HepG2 (cell line): Measurements from ENCODE around the gene CRYZL1. TPM values are rescaled to one million over a fixed set of nuclear protein-coding genes. Genes with fewer than 3 reads are reported as not detected.

Experiments used
- DNMT3B ChIP-seq: conservative IDR thresholded peaks from 2 replicates; pipeline ENCODE4 v1.6.1; 2016; ENCODE audit warnings: missing biosample characterization, control low read depth
- DPF2 ChIP-seq: sonication (generic); formaldehyde crosslinking; IDR thresholded peaks from 2 replicates; pipeline ENCODE4 v1.4.0; 2020; ENCODE audit warnings: mild to moderate bottlenecking, low read depth, missing genetic modification reagents, borderline replicate concordance
- EEA1 ChIP-seq: sonication (generic); formaldehyde crosslinking; IDR thresholded peaks from 2 replicates; pipeline ENCODE4 v1.5.1; 2020; ENCODE audit warnings: mild to moderate bottlenecking, missing genetic modification reagents, borderline replicate concordance
- GABPA ChIP-seq, 2 experiments: IDR thresholded peaks; 2 replicates each; pipeline ENCODE4 v1.6.1; 2011 to 2016; ENCODE audit warnings: low read depth in 2 of 2, low read length in 1 of 2, missing biosample characterization in 1 of 2, missing genetic modification characterization in 1 of 2
- JARID2 ChIP-seq: sonication (generic); formaldehyde crosslinking; IDR thresholded peaks from 2 replicates; pipeline ENCODE4 v1.8.1; 2023; ENCODE audit warnings: missing genetic modification reagents, inconsistent platforms; ENCODE audit not compliant: insufficient replicate concordance
- MYC ChIP-seq: sonication (generic); formaldehyde crosslinking; IDR thresholded peaks from 2 replicates; pipeline ENCODE4 v1.9.0; 2021; ENCODE audit warnings: missing genetic modification reagents, borderline replicate concordance
- RFX1 ChIP-seq: fragments of 450-650 bp; IDR thresholded peaks from 2 replicates; pipeline ENCODE4 v1.6.1; 2017
- U2AF2 ChIP-seq: fragments of 200-400 bp; formaldehyde crosslinking; IDR thresholded peaks from 2 replicates; pipeline ENCODE4 v1.6.1; 2017; ENCODE audit warnings: low read depth, mild to moderate bottlenecking, low read length
- YEATS4 ChIP-seq: sonication (generic); formaldehyde crosslinking; IDR thresholded peaks from 2 replicates; pipeline ENCODE4 v1.4.0; 2020; ENCODE audit warnings: missing genetic modification reagents, borderline replicate concordance
- ZNF510 ChIP-seq: sonication (generic); formaldehyde crosslinking; IDR thresholded peaks from 2 replicates; pipeline ENCODE4 v1.4.0; 2020; ENCODE audit warnings: low read depth, mild to moderate bottlenecking, missing genetic modification reagents
- ZNF570 ChIP-seq: sonication (generic); formaldehyde crosslinking; IDR thresholded peaks from 2 replicates; pipeline ENCODE4 v1.4.0; 2020; ENCODE audit warnings: mild to moderate bottlenecking, missing genetic modification reagents, borderline replicate concordance
- ZNF678 ChIP-seq: sonication (generic); formaldehyde crosslinking; IDR thresholded peaks from 2 replicates; pipeline ENCODE4 v1.4.0; 2020; ENCODE audit warnings: mild to moderate bottlenecking, missing genetic modification reagents
- ZNF691 ChIP-seq: sonication (generic); formaldehyde crosslinking; IDR thresholded peaks from 2 replicates; pipeline ENCODE4 v1.4.0; 2020; ENCODE audit warnings: missing genetic modification reagents, low read depth, mild to moderate bottlenecking, borderline replicate concordance
- ZNF768 ChIP-seq: sonication (generic); formaldehyde crosslinking; IDR thresholded peaks from 2 replicates; pipeline ENCODE4 v1.4.0; 2020; ENCODE audit warnings: missing genetic modification reagents
- ZNF879 ChIP-seq: sonication (generic); formaldehyde crosslinking; IDR thresholded peaks from 2 replicates; pipeline ENCODE4 v1.8.1; 2023; ENCODE audit warnings: missing genetic modification reagents
- polyA plus RNA-seq, 8 experiments: library from polyadenylated mRNA; depleted of rRNA in 3 of 8; stranded (reverse) in 7 of 8; unstranded in 1 of 8; fragments of >200 nt; fragmentation: Illumina TruSeq in 4 of 8; extraction: Trizol in 4 of 8; gene quantifications; 2 replicates each; pipeline versions ENCODE4 v1.2.1 to v1.2.3, GENCODE V29; 2011 to 2016; ENCODE audit warnings: low read depth in 4 of 8, missing spikeins in 1 of 8, mixed read lengths in 1 of 8; ENCODE audit not compliant: insufficient read depth in 1 of 8
- total RNA-seq, 5 experiments: library from RNA; depleted of rRNA; stranded (reverse); fragments of >200 nt; fragmentation: Illumina TruSeq; extraction: Trizol; gene quantifications; 2 replicates each; pipeline ENCODE4 v1.2.3, GENCODE V29; 2016; ENCODE audit warnings: low read depth in 1 of 5
- TF ChIP-seq, protein P1 (sequence below): IDR thresholded peaks from 2 replicates; pipeline ENCODE4 v1.6.1; 2018; ENCODE audit warnings: missing genetic modification reagents, mild to moderate bottlenecking, missing compliant biosample characterization
- TF ChIP-seq, protein P2 (sequence below): sonication (generic); formaldehyde crosslinking; IDR thresholded peaks from 2 replicates; pipeline ENCODE4 v1.4.0; 2020; ENCODE audit warnings: missing genetic modification reagents, borderline replicate concordance
- TF ChIP-seq, protein P3 (sequence below): sonication (generic); formaldehyde crosslinking; conservative IDR thresholded peaks from 2 replicates; pipeline ENCODE4 v1.4.0; 2020; ENCODE audit warnings: missing genetic modification reagents
- TF ChIP-seq, protein P4 (sequence below): sonication (generic); formaldehyde crosslinking; IDR thresholded peaks from 2 replicates; pipeline ENCODE4 v1.4.0; 2020; ENCODE audit warnings: missing genetic modification reagents

The CRYZL1 gene
- total and polyA plus RNA-seq, 2 of the 13 experiments (the other 11 are each of a cell fraction or from before 2014, with no cell fraction given) = 20.3 to 27.7 TPM

DNA sequence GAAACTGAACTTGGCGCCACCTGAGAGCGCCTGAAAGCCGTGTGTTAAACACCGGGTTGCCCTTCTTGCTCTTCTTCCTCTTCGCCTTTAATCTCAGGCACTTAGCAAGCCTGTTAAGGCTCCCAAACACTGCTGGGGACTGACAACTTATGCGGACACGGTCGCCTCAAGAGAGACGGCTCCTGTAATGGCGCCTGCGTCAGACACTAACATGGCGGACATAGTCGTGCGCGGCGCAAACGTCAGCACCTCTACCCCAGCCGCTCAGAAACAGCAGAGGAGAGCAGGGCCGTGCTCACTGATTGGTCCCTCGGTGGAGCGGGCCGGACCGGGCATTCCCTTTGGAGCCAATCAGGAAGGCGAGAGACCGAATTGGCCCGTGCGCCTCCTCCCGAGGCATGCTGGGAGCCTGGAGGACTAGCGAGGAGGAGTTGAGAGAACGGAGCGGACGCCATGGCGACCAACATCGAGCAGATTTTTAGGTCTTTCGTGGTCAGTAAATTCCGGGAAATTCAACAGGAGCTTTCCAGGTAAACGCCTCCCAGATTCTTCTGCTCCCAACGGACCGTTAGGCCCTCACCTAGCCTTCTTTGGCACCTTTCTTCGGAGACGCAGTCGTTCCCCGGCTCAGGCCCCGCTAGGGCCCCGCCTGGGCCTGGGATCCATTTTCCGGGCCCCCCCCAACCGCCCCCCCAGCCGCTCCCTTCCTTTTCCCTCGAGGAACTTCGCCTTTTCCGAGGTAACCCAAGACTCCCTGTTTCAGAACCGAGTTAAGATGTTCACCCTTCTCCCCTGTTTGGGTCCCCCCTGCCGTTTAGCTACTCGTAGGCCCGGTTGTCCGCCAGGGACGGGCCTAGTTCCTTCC lies 98.7 kb downstream of the CRYZL1 start, which contains the start of gene SON (continued):
- TF ChIP-seq, protein P1, sequence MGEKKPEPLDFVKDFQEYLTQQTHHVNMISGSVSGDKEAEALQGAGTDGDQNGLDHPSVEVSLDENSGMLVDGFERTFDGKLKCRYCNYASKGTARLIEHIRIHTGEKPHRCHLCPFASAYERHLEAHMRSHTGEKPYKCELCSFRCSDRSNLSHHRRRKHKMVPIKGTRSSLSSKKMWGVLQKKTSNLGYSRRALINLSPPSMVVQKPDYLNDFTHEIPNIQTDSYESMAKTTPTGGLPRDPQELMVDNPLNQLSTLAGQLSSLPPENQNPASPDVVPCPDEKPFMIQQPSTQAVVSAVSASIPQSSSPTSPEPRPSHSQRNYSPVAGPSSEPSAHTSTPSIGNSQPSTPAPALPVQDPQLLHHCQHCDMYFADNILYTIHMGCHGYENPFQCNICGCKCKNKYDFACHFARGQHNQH (CRISPR knock-in tag) = 0 out of 2 replicates have a peak, but pooled peaks have one; percentile 22
- TF ChIP-seq EEA1 (no peak), DPF2 (CRISPR knock-in tag) (no peak), DNMT3B (CRISPR knock-in tag) (peak; percentile 80), YEATS4 (peak; percentile 94), RFX1 (0 out of 2 replicates have a peak, but pooled peaks have one; percentile 53), ZNF678 (CRISPR knock-in tag) (no peak), JARID2 (CRISPR knock-in tag) (no peak), ZNF879 (CRISPR knock-in tag) (no peak; the same call in 1 of the 2 replicates), ZNF510 (CRISPR knock-in tag) (no peak), GABPA (IDR thresholded peaks at IDR 0.05; ENCODE audit: low read depth, low read length) (no peak), GABPA (CRISPR knock-in tag; IDR thresholded peaks at IDR 0.05; ENCODE audit: low read depth) (peak; percentile 60), ZNF768 (CRISPR knock-in tag) (no peak), U2AF2 (no peak; the same call in 1 of the 2 replicates), ZNF570 (CRISPR knock-in tag) (no peak), ZNF691 (CRISPR knock-in tag) (no peak), MYC (CRISPR knock-in tag) (peak; percentile 76; the same call in 1 of the 2 replicates)
- TF ChIP-seq, protein P2, sequence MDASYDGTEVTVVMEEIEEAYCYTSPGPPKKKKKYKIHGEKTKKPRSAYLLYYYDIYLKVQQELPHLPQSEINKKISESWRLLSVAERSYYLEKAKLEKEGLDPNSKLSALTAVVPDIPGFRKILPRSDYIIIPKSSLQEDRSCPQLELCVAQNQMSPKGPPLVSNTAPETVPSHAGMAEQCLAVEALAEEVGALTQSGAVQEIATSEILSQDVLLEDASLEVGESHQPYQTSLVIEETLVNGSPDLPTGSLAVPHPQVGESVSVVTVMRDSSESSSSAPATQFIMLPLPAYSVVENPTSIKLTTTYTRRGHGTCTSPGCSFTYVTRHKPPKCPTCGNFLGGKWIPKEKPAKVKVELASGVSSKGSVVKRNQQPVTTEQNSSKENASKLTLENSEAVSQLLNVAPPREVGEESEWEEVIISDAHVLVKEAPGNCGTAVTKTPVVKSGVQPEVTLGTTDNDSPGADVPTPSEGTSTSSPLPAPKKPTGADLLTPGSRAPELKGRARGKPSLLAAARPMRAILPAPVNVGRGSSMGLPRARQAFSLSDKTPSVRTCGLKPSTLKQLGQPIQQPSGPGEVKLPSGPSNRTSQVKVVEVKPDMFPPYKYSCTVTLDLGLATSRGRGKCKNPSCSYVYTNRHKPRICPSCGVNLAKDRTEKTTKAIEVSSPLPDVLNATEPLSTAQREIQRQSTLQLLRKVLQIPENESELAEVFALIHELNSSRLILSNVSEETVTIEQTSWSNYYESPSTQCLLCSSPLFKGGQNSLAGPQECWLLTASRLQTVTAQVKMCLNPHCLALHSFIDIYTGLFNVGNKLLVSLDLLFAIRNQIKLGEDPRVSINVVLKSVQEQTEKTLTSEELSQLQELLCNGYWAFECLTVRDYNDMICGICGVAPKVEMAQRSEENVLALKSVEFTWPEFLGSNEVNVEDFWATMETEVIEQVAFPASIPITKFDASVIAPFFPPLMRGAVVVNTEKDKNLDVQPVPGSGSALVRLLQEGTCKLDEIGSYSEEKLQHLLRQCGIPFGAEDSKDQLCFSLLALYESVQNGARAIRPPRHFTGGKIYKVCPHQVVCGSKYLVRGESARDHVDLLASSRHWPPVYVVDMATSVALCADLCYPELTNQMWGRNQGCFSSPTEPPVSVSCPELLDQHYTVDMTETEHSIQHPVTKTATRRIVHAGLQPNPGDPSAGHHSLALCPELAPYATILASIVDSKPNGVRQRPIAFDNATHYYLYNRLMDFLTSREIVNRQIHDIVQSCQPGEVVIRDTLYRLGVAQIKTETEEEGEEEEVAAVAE (CRISPR knock-in tag) = peak; percentile 96
- TF ChIP-seq, protein P3, sequence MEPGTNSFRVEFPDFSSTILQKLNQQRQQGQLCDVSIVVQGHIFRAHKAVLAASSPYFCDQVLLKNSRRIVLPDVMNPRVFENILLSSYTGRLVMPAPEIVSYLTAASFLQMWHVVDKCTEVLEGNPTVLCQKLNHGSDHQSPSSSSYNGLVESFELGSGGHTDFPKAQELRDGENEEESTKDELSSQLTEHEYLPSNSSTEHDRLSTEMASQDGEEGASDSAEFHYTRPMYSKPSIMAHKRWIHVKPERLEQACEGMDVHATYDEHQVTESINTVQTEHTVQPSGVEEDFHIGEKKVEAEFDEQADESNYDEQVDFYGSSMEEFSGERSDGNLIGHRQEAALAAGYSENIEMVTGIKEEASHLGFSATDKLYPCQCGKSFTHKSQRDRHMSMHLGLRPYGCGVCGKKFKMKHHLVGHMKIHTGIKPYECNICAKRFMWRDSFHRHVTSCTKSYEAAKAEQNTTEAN (CRISPR knock-in tag) = no peak; the same call in 1 of the 2 replicates
- TF ChIP-seq, protein P4, sequence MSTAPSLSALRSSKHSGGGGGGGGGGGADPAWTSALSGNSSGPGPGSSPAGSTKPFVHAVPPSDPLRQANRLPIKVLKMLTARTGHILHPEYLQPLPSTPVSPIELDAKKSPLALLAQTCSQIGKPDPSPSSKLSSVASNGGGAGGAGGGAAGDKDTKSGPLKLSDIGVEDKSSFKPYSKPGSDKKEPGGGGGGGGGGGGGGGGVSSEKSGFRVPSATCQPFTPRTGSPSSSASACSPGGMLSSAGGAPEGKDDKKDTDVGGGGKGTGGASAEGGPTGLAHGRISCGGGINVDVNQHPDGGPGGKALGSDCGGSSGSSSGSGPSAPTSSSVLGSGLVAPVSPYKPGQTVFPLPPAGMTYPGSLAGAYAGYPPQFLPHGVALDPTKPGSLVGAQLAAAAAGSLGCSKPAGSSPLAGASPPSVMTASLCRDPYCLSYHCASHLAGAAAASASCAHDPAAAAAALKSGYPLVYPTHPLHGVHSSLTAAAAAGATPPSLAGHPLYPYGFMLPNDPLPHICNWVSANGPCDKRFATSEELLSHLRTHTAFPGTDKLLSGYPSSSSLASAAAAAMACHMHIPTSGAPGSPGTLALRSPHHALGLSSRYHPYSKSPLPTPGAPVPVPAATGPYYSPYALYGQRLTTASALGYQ (CRISPR knock-in tag) = no peak
